ENCODE measurements around the gene SLCO2B1.

SLCO2B1 gene

GRCh38 chr11:75219869-75220268 lies 69.0 kb downstream of the SLCO2B1 start:
- no peak for DNase-seq (ENCODE audit: low read depth in 2 of 2)

- DNase-seq (ENCODE audit: low read depth in 2 of 2), result no peak
These were observed 73.2 kb downstream of the SLCO2B1 start for GRCh38 chr11:75223954-75224643.

- no peak for DNase-seq (ENCODE audit: low read depth in 2 of 2)
These were observed 74.9 kb downstream of the SLCO2B1 start for GRCh38 chr11:75225794-75226193.

GRCh38 chr11:75229466-75229865 lies 78.6 kb downstream of the SLCO2B1 start:
- no peak for DNase-seq (ENCODE audit: low read depth in 2 of 2)

- no peak for DNase-seq (ENCODE audit: low read depth in 2 of 2)
These were observed 79.7 kb downstream of the SLCO2B1 start for GRCh38 chr11:75230621-75231020.

- DNase-seq (ENCODE audit: low read depth in 2 of 2), result no peak
These were observed 82.9 kb downstream of the SLCO2B1 start for GRCh38 chr11:75233754-75234172.

GRCh38 chr11:75236062-75236461 lies 85.2 kb downstream of the SLCO2B1 start:
- no peak for DNase-seq (ENCODE audit: low read depth in 2 of 2)

- DNase-seq (ENCODE audit: low read depth in 2 of 2), result no peak
These were observed 86.1 kb downstream of the SLCO2B1 start for GRCh38 chr11:75237050-75237449.

GRCh38 chr11:75238595-75239440 lies 87.9 kb downstream of the SLCO2B1 start:
- no peak for DNase-seq (ENCODE audit: low read depth in 2 of 2)

GRCh38 chr11:75239531-75240290 lies 88.8 kb downstream of the SLCO2B1 start:
- DNase-seq (ENCODE audit: low read depth in 2 of 2), result no peak

GRCh38 chr11:75240311-75241035 lies 89.6 kb downstream of the SLCO2B1 start, which contains the start of gene TPBGL:
TSS of gene TPBGL (plus strand) at chr11:75240774. CDS start at chr11:75241050, 276 bp downstream.
- DNase-seq (ENCODE audit: low read depth in 2 of 2), result no peak

GRCh38 chr11:75241036-75241905 lies 90.4 kb downstream of the SLCO2B1 start:
- DNase-seq (ENCODE audit: low read depth in 2 of 2), result peak; percentile 81 to 84

GRCh38 chr11:75241906-75242644 lies 91.2 kb downstream of the SLCO2B1 start:
- DNase-seq (ENCODE audit: low read depth in 2 of 2), result no peak

GRCh38 chr11:75242722-75243600 lies 92.1 kb downstream of the SLCO2B1 start:
- no peak for DNase-seq (ENCODE audit: low read depth in 2 of 2)

GRCh38 chr11:75244052-75244814 lies 93.3 kb downstream of the SLCO2B1 start:
- no peak for DNase-seq (ENCODE audit: low read depth in 2 of 2)

- DNase-seq (ENCODE audit: low read depth in 2 of 2), result no peak
These were observed 94.6 kb downstream of the SLCO2B1 start for GRCh38 chr11:75245356-75246005.

GRCh38 chr11:75246006-75246670 lies 95.2 kb downstream of the SLCO2B1 start:
- DNase-seq (ENCODE audit: low read depth in 2 of 2), result no peak
